ENCODE measurements around the gene OGFOD2.
"Not testable (repeated sequence)": the region's sequence is repeated elsewhere in the genome, so short reads cannot be mapped to it uniquely, and the experiment has no call there.

OGFOD2 gene

DNA sequence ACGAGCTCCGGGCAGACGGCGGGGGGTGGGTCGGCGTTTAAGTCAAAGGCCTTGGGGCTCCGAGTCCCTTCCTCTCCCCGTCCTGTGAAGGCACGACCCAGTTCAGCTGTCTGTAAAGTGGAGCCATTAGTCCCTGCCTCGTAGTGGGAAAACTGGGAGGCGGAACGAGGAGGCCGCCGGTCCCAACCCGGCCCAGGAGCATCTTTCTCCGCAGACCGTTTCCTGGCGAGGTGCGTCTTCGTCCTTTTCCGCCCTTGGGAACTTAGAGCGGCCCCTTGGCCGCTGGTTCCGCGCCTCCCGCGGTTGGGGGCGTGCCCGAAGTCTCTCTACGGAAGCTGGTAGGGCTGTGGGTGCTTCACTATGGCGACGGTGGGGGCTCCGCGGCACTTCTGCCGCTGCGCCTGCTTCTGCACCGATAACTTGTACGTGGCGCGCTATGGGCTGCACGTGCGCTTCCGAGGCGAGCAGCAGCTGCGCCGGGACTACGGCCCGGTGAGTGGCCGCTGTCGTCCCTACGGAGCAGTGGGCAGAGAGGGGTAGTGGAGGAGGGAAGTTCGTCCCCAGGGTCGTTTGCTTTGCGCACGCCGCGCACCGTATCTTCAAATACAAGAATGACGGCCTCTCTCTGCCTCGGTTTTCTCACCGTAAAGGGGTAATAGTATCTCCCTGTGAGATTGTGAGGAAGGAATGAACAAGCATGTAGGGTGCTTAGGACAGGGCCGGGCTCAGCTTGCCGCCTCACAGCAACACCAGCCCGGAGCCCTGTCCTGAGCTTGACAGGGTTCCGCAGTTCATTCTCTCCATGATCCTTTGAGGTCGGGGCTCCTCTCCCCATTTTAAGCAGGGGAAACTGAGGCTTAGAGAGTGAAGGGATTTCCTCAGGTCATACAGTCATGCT lies at the start of gene OGFOD2:
Gene OGFOD2 (plus strand): TSS at position 353 of the 898 bp plus-strand sequence. CDS start 8 bp downstream, at position 361.
- DNase-seq: peak; percentile 94 to 95

DNA sequence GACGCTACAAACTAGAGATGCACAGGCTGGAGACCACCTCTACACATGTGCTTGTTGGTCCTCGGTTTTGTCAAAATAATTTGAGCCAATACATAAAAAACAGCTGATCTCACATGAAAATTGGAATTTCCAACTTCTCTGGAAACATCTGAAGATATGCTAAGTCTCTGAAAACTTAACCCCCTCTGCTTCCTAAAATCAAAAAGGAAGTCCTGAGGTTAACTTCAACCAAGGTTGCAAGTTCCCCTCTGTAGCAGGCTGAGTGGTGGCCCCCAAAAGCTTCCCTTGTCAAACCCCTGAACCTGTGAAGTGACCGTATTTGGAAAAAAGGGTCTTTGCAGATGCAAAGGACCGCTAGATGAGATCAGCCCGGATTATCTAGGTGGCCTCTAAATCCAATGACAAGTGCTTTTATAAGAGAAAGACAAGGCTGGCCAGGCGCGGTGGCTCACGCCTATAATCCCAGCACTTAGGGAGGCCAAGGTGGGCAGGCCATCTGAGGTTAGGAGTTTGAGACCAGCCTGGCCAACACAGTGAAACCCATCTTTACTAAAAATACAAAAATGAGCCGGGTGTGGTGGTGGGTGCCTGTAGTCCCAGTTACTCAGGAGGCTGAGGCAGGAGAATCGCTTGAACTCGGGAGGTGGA lies 47.2 kb upstream of the OGFOD2 start:
- no peak for DNase-seq

GRCh38 chr12:122928404-122929147 lies 46.5 kb upstream of the OGFOD2 start:
- no peak for DNase-seq

GRCh38 chr12:122929148-122929538 lies 45.9 kb upstream of the OGFOD2 start:
- no peak for DNase-seq

DNA sequence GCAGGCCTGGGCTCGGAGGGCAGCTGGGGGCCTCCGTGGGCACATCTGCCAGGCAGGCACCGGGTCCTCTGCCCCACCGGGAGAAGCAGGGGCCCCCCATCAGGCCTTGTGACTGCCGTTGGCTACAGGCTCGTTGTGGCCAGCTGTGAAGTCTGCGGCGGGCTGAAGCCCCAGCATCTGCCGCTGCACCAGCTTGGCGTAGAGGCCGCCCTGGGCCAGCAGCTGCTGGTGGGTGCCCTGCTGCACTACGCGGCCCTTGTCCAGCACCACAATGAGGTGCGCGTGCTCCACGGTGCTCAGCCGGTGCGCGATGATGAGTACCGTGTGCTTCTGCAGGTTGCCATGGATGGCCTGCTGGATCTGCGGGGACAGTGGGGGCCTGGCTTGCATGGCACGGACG lies 45.2 kb upstream of the OGFOD2 start:
- DNase-seq: no peak

- no peak for DNase-seq
Observed at GRCh38 chr12:122932207-122932606, 42.8 kb upstream of the OGFOD2 start.

- no peak for DNase-seq
Observed at GRCh38 chr12:122934722-122935121, 40.3 kb upstream of the OGFOD2 start.

DNA sequence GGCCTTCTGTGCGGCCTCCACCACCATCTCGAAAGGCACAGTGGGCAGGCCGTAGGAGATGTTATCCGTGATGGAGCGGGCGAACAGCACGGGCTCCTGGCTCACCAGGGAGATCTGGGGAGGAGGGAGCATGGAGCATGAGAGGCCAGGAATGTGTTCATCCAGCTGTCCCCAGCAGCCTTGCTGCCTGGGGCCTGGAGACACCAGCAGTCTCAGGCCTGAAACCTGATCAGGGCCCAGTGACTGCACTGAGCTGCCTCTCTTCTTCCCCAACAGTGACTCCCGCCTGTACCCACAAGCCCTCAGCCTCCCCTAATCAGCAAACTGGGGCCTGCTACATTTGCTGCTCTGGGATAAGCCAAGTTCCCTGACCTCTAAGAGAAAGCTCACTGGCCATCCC lies 39.7 kb upstream of the OGFOD2 start:
- DNase-seq: no peak

- DNase-seq: no peak
Observed at GRCh38 chr12:122937622-122938091, 37.4 kb upstream of the OGFOD2 start.

- no peak for DNase-seq
Observed at GRCh38 chr12:122939125-122939524, 35.9 kb upstream of the OGFOD2 start.

GRCh38 chr12:122941351-122941750 lies 33.7 kb upstream of the OGFOD2 start:
- DNase-seq: not testable (repeated sequence)

DNA sequence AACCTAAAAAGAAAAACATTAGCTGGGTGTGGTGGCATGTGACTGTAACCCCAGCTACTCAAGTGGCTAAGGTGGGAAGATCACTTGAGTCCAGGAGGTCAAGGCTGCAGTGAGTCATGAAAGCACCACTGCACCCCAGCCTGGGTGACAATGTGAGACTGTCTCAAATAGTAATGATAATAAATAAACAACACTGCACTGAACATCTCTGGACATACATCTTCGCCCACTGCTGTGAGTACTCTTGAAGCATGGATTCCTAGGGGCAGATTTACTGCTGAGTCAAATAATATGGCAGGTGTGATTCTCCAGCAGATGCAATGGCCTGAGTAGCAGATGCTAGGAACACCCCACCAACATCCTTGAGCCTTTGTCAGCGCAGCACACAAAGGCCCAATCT lies 32.4 kb upstream of the OGFOD2 start:
- no peak for DNase-seq

GRCh38 chr12:122943196-122943595 lies 31.8 kb upstream of the OGFOD2 start:
- DNase-seq: no peak

DNA sequence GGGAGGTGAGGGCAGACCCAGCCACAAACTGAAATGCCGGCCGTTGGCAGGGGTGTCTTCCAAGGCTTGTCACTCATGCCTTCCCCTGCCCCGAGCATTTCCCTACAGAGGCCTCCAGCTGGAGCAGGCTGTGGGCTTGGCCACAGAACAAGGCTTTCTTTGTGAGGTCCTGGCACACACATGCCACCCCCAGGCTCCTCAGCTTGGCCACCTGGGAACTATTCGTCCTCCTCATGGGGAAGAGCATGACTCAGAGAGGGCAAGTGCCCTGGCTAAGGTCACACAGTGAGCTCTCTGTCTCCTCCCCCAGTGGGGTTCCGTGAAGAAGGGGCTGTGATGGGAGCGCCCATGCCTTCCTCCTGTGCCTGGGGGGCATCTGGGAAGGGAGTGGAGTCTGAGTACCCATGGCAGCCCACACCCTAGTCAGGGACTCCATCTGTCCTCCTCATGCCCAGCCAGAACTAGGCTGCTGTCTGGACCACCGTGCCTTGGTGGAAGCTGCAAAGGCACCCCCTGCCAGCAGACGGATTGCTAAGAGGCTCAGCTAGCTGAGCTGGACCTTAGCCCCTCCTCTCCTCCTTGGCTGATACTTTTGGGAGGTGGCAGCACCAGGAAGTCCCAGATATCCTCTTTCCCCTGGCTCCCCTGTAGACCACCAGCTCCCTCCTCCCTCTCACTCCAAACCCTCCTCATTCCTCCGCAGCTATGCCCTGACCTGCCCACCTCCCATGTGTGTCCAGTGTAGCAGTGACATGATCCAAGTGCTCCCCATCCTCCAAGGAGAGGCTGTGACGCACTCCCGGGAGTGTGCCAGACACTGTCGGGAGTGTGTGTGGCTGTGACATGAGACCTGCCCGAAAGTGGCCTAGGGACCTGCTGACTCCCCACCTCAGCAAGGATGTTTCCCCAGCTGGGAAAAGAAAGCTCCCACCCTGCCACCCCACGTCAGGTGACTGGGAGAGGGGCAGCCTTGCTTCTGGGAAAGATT lies 30.1 kb upstream of the OGFOD2 start:
- DNase-seq: no peak

DNA sequence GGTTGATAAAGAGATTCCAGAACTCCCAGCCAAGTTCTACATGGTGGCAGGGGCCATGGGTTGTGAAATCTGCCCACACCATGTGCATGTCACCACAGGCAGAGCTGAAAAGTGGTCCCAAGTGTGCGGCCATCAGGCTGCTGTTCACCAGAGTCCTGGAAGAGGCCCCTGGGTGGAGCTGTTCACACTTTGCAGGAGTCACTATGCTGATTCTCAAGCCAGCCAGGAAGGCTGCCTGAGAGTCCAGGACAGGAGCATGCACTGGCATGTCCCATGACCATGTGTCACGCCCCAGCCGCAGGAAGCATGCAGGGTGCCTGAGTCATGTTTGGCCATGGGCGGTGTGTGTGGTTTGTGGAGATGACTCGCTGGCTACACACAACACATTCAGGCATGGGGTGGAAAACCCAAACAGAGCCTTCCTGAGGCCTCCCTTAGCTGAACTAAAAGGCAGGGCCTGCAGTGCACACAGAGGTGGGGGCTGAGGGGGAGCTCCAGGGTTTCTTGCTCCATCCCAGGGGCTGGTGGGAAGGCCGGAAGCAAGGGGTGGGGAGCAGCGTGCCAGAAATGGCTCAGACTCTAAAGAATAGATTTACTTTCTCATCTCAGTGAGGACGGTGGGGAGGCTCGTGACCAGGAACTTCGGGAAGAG lies 28.2 kb upstream of the OGFOD2 start:
- peak; percentile 92 to 93 for DNase-seq

- DNase-seq: no peak
Observed at GRCh38 chr12:122947352-122947792, 27.7 kb upstream of the OGFOD2 start.

DNA sequence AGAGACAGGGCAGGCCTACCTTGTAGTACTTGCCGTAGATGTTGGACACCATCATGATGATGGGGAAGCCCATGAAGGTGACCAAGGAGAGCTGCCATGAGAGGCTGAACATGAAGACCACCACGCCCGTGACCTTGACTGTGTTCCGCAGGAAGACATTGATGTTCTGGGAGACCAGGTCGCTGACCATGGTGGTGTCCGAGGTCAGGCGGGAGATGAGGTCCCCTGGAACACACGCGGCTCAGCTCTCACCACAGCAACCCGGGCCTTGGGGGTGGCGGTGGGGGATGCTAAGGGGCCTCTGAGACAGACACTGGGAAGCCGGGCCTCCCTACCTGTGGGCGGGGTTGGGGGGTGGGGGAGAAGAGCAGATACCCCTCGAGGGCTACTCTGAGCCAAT lies 26.4 kb upstream of the OGFOD2 start:
- no peak for DNase-seq

GRCh38 chr12:122949405-122949804 lies 25.6 kb upstream of the OGFOD2 start:
- no peak for DNase-seq

DNA sequence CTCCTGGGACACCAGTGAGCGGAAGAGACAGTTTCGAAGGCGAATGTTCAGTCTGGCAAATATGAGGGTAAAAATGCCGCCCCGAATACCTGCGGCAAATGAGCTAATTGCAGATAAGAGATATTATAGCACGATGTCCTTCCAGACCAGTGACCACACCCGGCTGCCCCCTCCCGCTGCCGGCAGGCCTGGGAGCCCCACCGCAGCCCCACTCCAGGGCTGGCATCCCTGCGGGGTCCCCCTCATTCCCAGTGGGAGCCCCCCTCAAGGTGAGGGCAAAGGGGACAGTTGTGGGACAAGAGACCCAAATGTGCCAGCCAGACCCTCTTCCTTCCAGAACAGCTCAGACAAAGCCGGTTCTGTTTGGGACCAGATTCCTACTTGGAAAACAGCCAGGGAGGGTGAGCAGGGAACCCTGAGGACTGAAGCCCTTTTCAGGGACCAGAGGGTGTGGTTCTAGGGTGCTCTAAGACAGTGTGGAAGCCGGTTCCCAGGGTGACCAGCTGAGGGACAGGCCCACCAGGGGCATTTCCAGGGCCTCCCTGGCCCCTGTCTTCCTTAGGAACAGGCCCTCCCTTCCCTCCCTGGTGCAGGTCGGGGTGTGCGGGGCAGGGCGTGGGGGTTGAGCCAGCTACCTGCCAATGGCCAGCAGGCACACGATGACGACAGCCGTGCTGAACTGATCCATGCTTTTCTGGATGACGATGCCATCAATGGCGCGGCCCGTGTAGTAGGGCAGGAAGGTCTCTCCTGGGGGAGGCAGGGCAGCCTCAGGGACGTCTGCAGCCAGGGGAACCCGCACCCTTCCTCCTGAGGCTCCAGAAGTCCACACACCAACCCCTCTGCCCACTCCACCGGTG lies 25.0 kb upstream of the OGFOD2 start:
- DNase-seq: no peak

DNA sequence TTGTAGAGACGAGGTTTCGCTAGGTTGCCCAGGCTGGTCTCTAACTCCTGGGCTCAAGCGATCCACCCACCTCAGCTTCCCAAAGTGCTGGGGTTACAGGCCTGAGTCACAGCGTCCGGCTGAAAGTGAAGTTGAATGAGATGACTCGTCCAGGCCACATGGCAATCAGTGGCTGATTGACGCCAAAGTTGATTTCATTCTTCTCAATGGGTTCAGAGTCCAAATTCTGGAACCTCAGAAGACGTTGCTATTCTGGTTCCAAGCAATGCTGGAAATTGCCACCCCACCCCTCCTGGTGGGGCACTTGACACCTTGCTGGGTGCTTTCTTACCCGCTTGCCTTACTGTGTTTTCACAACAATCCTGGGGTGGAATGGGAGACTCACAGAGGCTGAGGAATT lies 23.6 kb upstream of the OGFOD2 start:
- no peak for DNase-seq
